Keratinocyte (primary cell): ENCODE results near the gene DCLK1. TPM values are rescaled to one million over a fixed set of nuclear protein-coding genes. Genes with fewer than 3 reads are reported as not detected.

Experiments
- DNase-seq: peaks from one replicate; pipeline ENCODE4 v3.0.0-alpha.2; 2011; ENCODE audit warnings: low read depth, missing footprints, low spot score
- FAIRE-seq: peaks from 2 replicates; lab custom pipeline; 2011; peaks lifted over from hg19 to GRCh38; lab: Jason Lieb, UNC
- H2AFZ ChIP-seq: 2 replicates; pipeline ENCODE4 v1.6.0; 2012; ENCODE audit warnings: low read length, control low read depth, inconsistent platforms; ENCODE audit not compliant: control insufficient read depth
- H3K27ac ChIP-seq: 2 replicates; pipeline ENCODE4 v1.5.1; 2011; ENCODE audit warnings: low read length; ENCODE audit not compliant: control insufficient read depth, insufficient read depth
- H3K27me3 ChIP-seq: 3 replicates; pipeline ENCODE4 v1.6.0; 2011; ENCODE audit warnings: low read length; ENCODE audit not compliant: control insufficient read depth, insufficient read depth; ENCODE audit errors: extremely low read depth
- H3K36me3 ChIP-seq, 2 experiments: 2 replicates in 1 of 2; 3 replicates in 1 of 2; pipeline ENCODE4 v1.5.1; 2011; ENCODE audit warnings: low read length in 2 of 2, mild to moderate bottlenecking in 1 of 2; ENCODE audit not compliant: control insufficient read depth in 2 of 2, insufficient read depth in 2 of 2; ENCODE audit errors: extremely low read depth in 1 of 2
- H3K4me1 ChIP-seq: 3 replicates; pipeline ENCODE4 v1.5.1; 2011; ENCODE audit warnings: low read length; ENCODE audit not compliant: control insufficient read depth, insufficient read depth; ENCODE audit errors: extremely low read depth
- H3K4me2 ChIP-seq: 3 replicates; pipeline ENCODE4 v1.6.0; 2011; ENCODE audit warnings: low read depth, low read length; ENCODE audit not compliant: control insufficient read depth, insufficient read depth; ENCODE audit errors: extremely low read depth
- H3K4me3 ChIP-seq, 3 experiments: fragments of 200-600 bp in 1 of 3; sonication (generic) in 1 of 3; 2 replicates in 2 of 3; 3 replicates in 1 of 3; pipeline ENCODE4 v1.5.1; 2011 to 2016; ENCODE audit warnings: low read length in 3 of 3, mild to moderate bottlenecking in 3 of 3, control low read depth in 2 of 3, inconsistent platforms in 1 of 3, low read depth in 1 of 3, mixed read lengths in 1 of 3, mixed run types in 1 of 3, moderate library complexity in 1 of 3; ENCODE audit not compliant: control insufficient read depth in 2 of 3, insufficient read depth in 2 of 3; ENCODE audit errors: extremely low read depth in 1 of 3
- H3K79me2 ChIP-seq: 2 replicates; pipeline ENCODE4 v1.6.0; 2012; ENCODE audit warnings: low read length; ENCODE audit not compliant: control insufficient read depth, insufficient read depth
- H3K9ac ChIP-seq: 3 replicates; pipeline ENCODE4 v1.6.0; 2011; ENCODE audit warnings: low read length; ENCODE audit not compliant: control insufficient read depth, insufficient read depth; ENCODE audit errors: extremely low read depth
- H3K9me1 ChIP-seq: 3 replicates; pipeline ENCODE4 v1.6.0; 2011; ENCODE audit warnings: low read length; ENCODE audit not compliant: control insufficient read depth, insufficient read depth; ENCODE audit errors: extremely low read depth
- H3K9me3 ChIP-seq: 2 replicates; pipeline ENCODE4 v1.5.1; 2012; ENCODE audit warnings: low read depth, low read length; ENCODE audit not compliant: control insufficient read depth
- H4K20me1 ChIP-seq: 3 replicates; pipeline ENCODE4 v1.6.0; 2011; ENCODE audit warnings: low read length; ENCODE audit not compliant: control insufficient read depth, insufficient read depth; ENCODE audit errors: extremely low read depth
- EZH2 ChIP-seq: IDR thresholded peaks from one replicate; pipeline ENCODE4 v1.6.1; 2012; ENCODE audit warnings: inconsistent platforms, mild to moderate bottlenecking, low read length, moderate library complexity
- dilution Hi-C: fragments of 300-500 bp; cut with MboI; formaldehyde crosslinking; loops from one replicate; pipeline ENCODE4 v1.7.0; 2020; ENCODE audit warnings: low sequenced_read_pairs; ENCODE audit not compliant: extremely low pct_ligation_motif_present
- polyA plus RNA-seq, 5 experiments: library from polyadenylated mRNA; depleted of rRNA in 3 of 5; stranded (reverse) in 3 of 5; stranded (forward) in 1 of 5; unstranded in 1 of 5; fragments of >200 nt; gene quantifications; 1 replicate in 1 of 5; 2 replicates in 3 of 5; 3 replicates in 1 of 5; pipeline versions ENCODE4 v1.2.1 to v1.2.3, GENCODE V29; 2011 to 2012; ENCODE audit warnings: missing spikeins in 2 of 5, low read depth in 1 of 5, low replicate concordance in 1 of 5
- TF ChIP-seq, protein P1 (sequence below), 3 experiments: IDR thresholded peaks in 1 of 3; conservative IDR thresholded peaks in 1 of 3; optimal IDR thresholded peaks in 1 of 3; 2 replicates in 2 of 3; 3 replicates in 1 of 3; pipeline versions ENCODE3 to v1.5.1; 2011; ENCODE audit warnings: low read length in 3 of 3, mild to moderate bottlenecking in 3 of 3, moderate library complexity in 2 of 3, control low read depth in 1 of 3, inconsistent platforms in 1 of 3; ENCODE audit not compliant: insufficient read depth in 2 of 3; ENCODE audit errors: extremely low read depth in 1 of 3

Gene DCLK1
- polyA plus RNA-seq, 1 donor (not counting 4 experiments of a cell fraction or from before 2014, with no cell fraction given), result 0.04 TPM

DNA sequence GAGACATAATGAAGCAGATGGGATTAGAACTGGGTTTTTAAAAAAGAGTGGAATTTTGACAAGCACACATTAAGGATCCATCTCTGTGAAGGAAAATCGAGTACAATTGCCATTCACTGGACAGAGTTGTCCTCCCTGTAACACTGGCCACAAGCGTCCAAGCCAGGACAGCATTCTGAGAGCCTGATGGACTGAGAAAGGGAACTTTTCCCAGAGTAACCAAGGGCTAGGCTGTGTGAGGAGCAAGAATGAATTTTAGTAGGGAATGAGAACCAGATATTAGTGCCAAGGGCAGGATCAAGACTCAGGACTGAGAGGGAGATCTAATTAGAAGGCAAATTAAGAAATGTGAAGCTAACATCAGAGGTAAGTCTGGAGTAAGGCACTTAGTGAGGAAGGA, 73.1 kb downstream of the DCLK1 start:
- DNase-seq (no peak), FAIRE-seq (no peak)
- Histone ChIP-seq H3K9me1 (no peaks in the 10 kb centered on the region), H3K4me2 (no peak overlapping the region), H3K9me3 (no peaks in the 10 kb centered on the region), H3K27ac (no peak overlapping the region), H3K36me3 (no peaks in the 10 kb centered on the region), H2AFZ (no peak overlapping the region), H4K20me1 (no peaks in the 10 kb centered on the region), H3K4me3 (no peak overlapping the region), H3K27me3 (no peaks in the 10 kb centered on the region), H3K79me2 (no peaks in the 10 kb centered on the region), H3K9ac (no peak overlapping the region), H3K4me1 (no peaks in the 10 kb centered on the region)
- dilution Hi-C loops, result no loop called here
- TF ChIP-seq, protein P1, sequence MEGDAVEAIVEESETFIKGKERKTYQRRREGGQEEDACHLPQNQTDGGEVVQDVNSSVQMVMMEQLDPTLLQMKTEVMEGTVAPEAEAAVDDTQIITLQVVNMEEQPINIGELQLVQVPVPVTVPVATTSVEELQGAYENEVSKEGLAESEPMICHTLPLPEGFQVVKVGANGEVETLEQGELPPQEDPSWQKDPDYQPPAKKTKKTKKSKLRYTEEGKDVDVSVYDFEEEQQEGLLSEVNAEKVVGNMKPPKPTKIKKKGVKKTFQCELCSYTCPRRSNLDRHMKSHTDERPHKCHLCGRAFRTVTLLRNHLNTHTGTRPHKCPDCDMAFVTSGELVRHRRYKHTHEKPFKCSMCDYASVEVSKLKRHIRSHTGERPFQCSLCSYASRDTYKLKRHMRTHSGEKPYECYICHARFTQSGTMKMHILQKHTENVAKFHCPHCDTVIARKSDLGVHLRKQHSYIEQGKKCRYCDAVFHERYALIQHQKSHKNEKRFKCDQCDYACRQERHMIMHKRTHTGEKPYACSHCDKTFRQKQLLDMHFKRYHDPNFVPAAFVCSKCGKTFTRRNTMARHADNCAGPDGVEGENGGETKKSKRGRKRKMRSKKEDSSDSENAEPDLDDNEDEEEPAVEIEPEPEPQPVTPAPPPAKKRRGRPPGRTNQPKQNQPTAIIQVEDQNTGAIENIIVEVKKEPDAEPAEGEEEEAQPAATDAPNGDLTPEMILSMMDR (optimal IDR thresholded peaks at IDR 0.05 in 1 of 3, IDR thresholded peaks at IDR 0.05 in 1 of 3, conservative IDR thresholded peaks at IDR 0.05 in 1 of 3; ENCODE audit: extremely low read depth in 1 of 3, insufficient read depth in 2 of 3, low read length in 3 of 3), result no peak

DNA sequence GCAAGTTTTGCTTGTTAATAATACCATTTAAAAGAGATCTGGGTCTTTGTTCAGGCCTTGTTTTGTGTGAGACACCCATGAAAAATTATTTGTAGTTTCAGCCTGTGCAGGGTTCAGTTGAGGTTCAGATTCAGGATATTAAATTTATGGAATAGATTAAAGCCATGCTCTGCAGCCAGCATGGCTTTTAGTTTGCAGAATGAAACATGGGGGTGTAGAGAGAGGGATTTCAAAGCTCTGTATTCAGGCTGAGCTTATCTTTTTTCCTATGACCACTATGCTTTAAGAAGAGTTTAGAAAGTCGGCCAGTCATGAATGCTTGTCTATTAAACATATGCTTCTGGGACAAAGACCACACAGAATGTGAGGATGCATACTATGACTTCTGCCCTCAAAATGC, 73.6 kb downstream of the DCLK1 start:
- Histone ChIP-seq H3K4me3 (no peak overlapping the region), H3K4me2 (no peak overlapping the region), H3K79me2 (no peaks in the 10 kb centered on the region), H3K4me1 (no peaks in the 10 kb centered on the region), H4K20me1 (no peaks in the 10 kb centered on the region), H3K27ac (no peak overlapping the region), H3K9me1 (no peaks in the 10 kb centered on the region), H3K36me3 (no peaks in the 10 kb centered on the region), H2AFZ (no peak overlapping the region), H3K9ac (no peak overlapping the region), H3K9me3 (no peaks in the 10 kb centered on the region), H3K27me3 (no peaks in the 10 kb centered on the region)
- DNase-seq (no peak), FAIRE-seq (no peak)
- dilution Hi-C loops, result no loop called here
- TF ChIP-seq, protein P1 (optimal IDR thresholded peaks at IDR 0.05 in 1 of 3, IDR thresholded peaks at IDR 0.05 in 1 of 3, conservative IDR thresholded peaks at IDR 0.05 in 1 of 3; ENCODE audit: extremely low read depth in 1 of 3, insufficient read depth in 2 of 3, low read length in 3 of 3), result no peak
- TF ChIP-seq EZH2, result no peak
